ENCODE data around the gene EPN3. TPM values are rescaled to one million over a fixed set of nuclear protein-coding genes. Genes with fewer than 3 reads are reported as not detected.

Gene EPN3
- total RNA-seq, 2 experiments from 2014 or later = 0.28 TPM; not detected in 1

GRCh38 chr17:50495918-50496317 lies 36.6 kb upstream of the EPN3 start:
- Histone ChIP-seq H3K4me2 (ENCODE audit: low read length) (no peak overlapping the region), H3K9me2 (ENCODE audit: insufficient read depth, low read length) (no peaks in the 10 kb centered on the region), H2AFZ (ENCODE audit: low read length) (no peak overlapping the region), H4K20me1 (ENCODE audit: insufficient read depth, low read length) (no peaks in the 10 kb centered on the region), H3K79me2 (ENCODE audit: insufficient read depth, low read depth, low read length) (no peaks in the 10 kb centered on the region), H3K4me1 (ENCODE audit: insufficient read depth, low read length, poor library complexity, severe bottlenecking) (no peaks in the 10 kb centered on the region), H3K36me3 (ENCODE audit: insufficient read depth, low read length) (no peaks in the 10 kb centered on the region), H3K27ac (ENCODE audit: low read depth, low read length, poor library complexity, severe bottlenecking) (no peak overlapping the region), H3K4me3 (ENCODE audit: low read depth, low read length, poor library complexity, severe bottlenecking) (no peak overlapping the region), H3K9me3 (ENCODE audit: low read length) (peaks cover 4% of the 10 kb centered on the region; the same call in 1 of the 2 replicates)
- BruUV-seq (replicated peaks) = no TSS peak
- TF ChIP-seq CTCF (conservative IDR thresholded peaks at IDR 0.05; ENCODE audit: low read length) = no peak
- TF ChIP-seq EZH2phosphoT487 (IDR thresholded peaks at IDR 0.05; ENCODE audit: borderline replicate concordance, low read depth, low read length) = no peak
- ChIA-PET CTCF (ENCODE audit: unreplicated experiment) (no interaction called here), POLR2A (interaction anchor here (0.6 to 0.7 kb wide), 2 partner anchors 9 to 14 kb away, joined by 3 to 5 read pairs; no protein-coding TSS in a partner anchor)
- intact Hi-C loops (cut with micrococcal nuclease; ENCODE audit: unreplicated experiment) = loop anchor here (2.0 kb wide), 1 partner anchor 13 kb away; no protein-coding TSS in a partner anchor
- DNase-seq (ENCODE audit: low spot score) = no peak

- BruUV-seq (replicated peaks) = no TSS peak
- ChIA-PET POLR2A (interaction anchor here (0.8 kb wide), 1 partner anchor 211 kb away, joined by 4 read pairs; no protein-coding TSS in a partner anchor), CTCF (ENCODE audit: unreplicated experiment) (interaction anchor here (1.2 kb wide), 1 partner anchor 14 kb away, joined by 3 read pairs; no protein-coding TSS in a partner anchor)
- Histone ChIP-seq H3K4me2 (ENCODE audit: low read length) (no peak overlapping the region), H3K4me3 (ENCODE audit: low read depth, low read length, poor library complexity, severe bottlenecking) (no peak overlapping the region), H4K20me1 (ENCODE audit: insufficient read depth, low read length) (no peaks in the 10 kb centered on the region), H3K4me1 (ENCODE audit: insufficient read depth, low read length, poor library complexity, severe bottlenecking) (no peaks in the 10 kb centered on the region), H3K27ac (ENCODE audit: low read depth, low read length, poor library complexity, severe bottlenecking) (no peak overlapping the region), H2AFZ (ENCODE audit: low read length) (no peak overlapping the region), H3K9me3 (ENCODE audit: low read length) (peaks cover 4% of the 10 kb centered on the region; the same call in 1 of the 2 replicates), H3K79me2 (ENCODE audit: insufficient read depth, low read depth, low read length) (no peaks in the 10 kb centered on the region), H3K36me3 (ENCODE audit: insufficient read depth, low read length) (no peaks in the 10 kb centered on the region), H3K9me2 (ENCODE audit: insufficient read depth, low read length) (no peaks in the 10 kb centered on the region)
- intact Hi-C loops (cut with micrococcal nuclease; ENCODE audit: unreplicated experiment) = no loop called here
- no peak for TF ChIP-seq EZH2phosphoT487 (IDR thresholded peaks at IDR 0.05; ENCODE audit: borderline replicate concordance, low read depth, low read length)
- no peak for TF ChIP-seq CTCF (conservative IDR thresholded peaks at IDR 0.05; ENCODE audit: low read length)
- no peak for DNase-seq (ENCODE audit: low spot score)
Measured at GRCh38 chr17:50498021-50498874, 34.3 kb upstream of the EPN3 start.

- H3K9me2 ChIP-seq (ENCODE audit: insufficient read depth, low read length) = no peaks in the 10 kb centered on the region
Measured at GRCh38 chr17:50499270-50499669, 33.3 kb upstream of the EPN3 start.

More at GRCh38 chr17:50499270-50499669, 33.3 kb upstream of the EPN3 start:
- DNase-seq (ENCODE audit: low spot score) = no peak
- Histone ChIP-seq H3K4me1 (ENCODE audit: insufficient read depth, low read length, poor library complexity, severe bottlenecking) (no peaks in the 10 kb centered on the region), H3K4me2 (ENCODE audit: low read length) (no peak overlapping the region), H3K9me3 (ENCODE audit: low read length) (peaks cover 4% of the 10 kb centered on the region; the same call in 1 of the 2 replicates), H3K27ac (ENCODE audit: low read depth, low read length, poor library complexity, severe bottlenecking) (no peak overlapping the region), H4K20me1 (ENCODE audit: insufficient read depth, low read length) (no peaks in the 10 kb centered on the region), H2AFZ (ENCODE audit: low read length) (no peak overlapping the region), H3K4me3 (ENCODE audit: low read depth, low read length, poor library complexity, severe bottlenecking) (no peak overlapping the region), H3K36me3 (ENCODE audit: insufficient read depth, low read length) (no peaks in the 10 kb centered on the region), H3K79me2 (ENCODE audit: insufficient read depth, low read depth, low read length) (no peaks in the 10 kb centered on the region)
- ChIA-PET POLR2A (no interaction called here), CTCF (ENCODE audit: unreplicated experiment) (interaction anchor here (1.2 kb wide), 1 partner anchor 15 kb away, joined by 3 read pairs; no protein-coding TSS in a partner anchor)
- no TSS peak for BruUV-seq (replicated peaks)
- intact Hi-C loops (cut with micrococcal nuclease; ENCODE audit: unreplicated experiment) = no loop called here
- TF ChIP-seq EZH2phosphoT487 (IDR thresholded peaks at IDR 0.05; ENCODE audit: borderline replicate concordance, low read depth, low read length) (no peak), CTCF (conservative IDR thresholded peaks at IDR 0.05; ENCODE audit: low read length) (no peak)

All from OCI-LY7 (cell line).